HG03175 (cell line): ENCODE measurements around the gene NIPAL1.
A peak's percentile ranks its signal among the peaks of the same experiment; 100 is the strongest.

Experiments
- ATAC-seq: cut with Tn5 transposase; IDR thresholded peaks from one replicate; pipeline ENCODE4 v1.9.1; 2021; ENCODE audit warnings: mild to moderate bottlenecking, moderate library complexity; ENCODE audit not compliant: unreplicated experiment

Gene NIPAL1

DNA sequence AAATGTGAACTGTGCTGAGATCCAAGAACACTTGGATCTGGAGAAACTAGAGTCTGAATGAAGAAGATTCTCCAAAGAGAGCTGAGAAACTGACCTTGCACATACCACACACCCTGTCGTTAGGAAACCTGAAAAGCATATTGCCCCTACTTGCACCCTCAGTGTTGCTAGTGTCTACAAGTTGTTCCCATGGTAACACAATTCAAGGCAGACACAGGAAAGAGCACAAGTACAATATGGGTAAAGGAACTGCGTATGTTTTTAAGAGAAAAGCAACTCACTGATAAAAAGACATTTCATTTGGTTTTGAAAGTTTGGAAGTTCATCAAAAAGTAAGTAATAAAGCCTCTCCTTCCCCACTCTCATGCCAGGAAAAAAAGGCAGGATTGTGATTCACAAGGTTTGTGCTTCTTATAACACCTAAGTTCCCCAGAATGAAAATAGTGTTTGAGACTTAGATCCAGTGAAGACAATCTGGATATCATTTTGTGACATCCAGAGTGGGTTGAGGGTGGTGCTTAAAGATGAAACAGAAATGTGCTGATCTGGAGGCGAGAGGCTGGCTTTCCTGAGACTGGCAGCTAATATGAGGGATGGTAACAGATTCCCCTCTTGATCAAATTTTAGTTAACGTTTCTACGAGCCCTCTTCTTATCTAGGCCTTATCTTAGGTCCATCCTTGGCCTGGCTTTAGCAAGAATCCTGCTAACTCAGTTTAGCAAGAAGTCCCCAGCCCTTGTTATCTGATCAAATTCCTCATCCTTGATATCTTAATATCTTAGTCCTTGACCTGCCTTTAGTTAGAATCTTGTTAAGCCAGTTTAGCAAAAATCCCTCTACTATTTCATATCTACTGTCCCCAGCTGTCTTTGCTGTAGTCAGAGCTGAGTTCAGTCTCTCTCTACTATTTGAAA, 42.3 kb downstream of the NIPAL1 start:
- no peak for ATAC-seq

DNA sequence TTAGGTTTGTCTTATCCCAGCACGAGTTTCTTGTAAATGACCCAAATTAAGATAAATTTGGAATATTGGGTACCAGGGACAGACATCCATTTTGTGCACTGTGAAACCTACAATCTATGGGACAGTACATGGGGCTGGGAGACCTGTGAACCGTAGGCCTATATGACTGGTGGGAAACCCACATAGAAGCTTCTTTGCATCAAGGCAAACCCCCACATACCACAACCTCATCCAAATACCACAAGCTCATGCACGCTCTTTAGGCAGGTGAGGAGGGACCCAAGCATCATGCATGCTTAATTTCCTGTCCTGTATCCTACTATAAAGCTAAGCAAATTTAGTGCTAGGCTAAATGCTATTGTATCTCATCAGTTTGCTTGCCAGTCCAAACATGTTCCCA, 47.8 kb downstream of the NIPAL1 start:
- ATAC-seq = no peak

DNA sequence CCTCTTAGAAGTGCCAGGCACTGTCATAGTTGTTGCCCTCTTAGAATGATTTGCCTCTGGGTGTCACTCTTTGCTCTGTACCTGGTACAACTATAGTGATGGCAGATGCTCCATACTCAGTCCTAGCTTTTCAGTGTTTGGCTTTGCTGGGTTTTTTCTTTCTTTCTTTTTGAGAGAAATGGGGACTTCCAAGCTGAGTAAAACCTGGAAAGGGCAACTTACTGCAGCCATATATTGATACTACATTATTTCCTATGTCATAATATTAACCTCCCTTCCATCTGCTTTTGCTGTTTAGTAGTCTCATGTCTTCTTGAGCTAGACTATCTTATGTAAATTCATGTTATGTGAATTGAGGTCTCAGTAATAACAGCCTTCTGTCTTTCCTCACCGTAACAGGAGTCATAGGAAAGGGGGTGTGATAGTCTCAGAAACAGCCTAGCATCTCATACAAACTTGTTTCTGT, 49.0 kb downstream of the NIPAL1 start:
- ATAC-seq = peak; percentile 52

DNA sequence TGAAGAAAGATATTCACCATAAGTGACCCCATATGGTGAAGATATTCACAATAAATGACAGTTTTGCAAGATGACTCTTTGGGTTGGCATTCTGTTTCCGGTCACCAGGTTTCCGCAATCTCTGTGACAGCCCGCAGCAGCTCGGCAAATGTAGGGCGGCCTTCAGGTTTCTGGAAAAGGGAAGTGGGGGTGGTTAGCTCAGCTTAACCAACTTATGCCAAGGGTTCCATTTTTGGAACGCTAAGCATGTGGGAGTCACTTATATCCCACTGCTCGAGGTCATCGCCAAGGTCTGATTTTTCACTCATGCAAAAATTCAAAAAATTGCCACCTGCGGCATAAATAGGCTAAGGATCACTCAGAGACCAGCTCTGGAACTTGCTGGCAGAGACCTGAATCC, 51.0 kb downstream of the NIPAL1 start:
- ATAC-seq = no peak

DNA sequence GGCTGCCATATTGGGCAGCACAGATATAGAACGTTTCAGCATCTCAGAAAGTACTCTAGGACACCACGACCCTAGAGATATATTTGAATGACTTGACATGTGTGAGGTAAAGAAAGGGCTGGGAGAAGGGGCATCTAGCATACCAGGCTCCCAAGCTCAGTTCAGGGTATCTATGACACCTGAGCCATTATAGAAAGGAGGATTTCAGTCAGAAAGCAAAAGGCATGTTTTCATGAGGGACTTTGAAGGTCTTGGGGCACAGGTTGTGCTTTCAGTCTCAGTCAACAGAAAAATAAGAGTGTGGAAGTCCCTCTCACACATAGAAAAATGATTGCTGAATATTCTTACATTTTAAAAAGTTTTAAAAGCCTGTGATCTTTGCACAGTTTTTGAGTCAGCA, 51.6 kb downstream of the NIPAL1 start:
- ATAC-seq = no peak

DNA sequence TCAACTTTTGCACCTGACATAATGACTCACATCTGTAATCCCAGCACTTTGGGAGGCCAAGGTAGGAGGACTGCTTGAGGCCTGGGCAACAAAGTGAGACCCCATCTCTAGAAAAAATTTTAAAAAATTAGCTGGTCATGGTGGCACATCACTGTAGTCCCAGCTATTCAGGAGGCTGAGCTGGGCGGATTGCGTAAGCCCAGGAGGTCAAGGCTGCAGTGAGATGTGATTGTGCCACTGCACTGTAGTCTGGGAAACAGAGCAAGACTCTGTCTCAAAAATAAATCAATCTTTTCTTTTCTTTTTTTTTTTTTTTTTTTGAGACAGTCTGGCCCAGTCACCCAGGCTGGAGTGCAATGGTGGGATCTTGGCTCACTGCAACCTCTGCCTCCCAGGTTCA, 52.5 kb downstream of the NIPAL1 start:
- ATAC-seq = no peak

DNA sequence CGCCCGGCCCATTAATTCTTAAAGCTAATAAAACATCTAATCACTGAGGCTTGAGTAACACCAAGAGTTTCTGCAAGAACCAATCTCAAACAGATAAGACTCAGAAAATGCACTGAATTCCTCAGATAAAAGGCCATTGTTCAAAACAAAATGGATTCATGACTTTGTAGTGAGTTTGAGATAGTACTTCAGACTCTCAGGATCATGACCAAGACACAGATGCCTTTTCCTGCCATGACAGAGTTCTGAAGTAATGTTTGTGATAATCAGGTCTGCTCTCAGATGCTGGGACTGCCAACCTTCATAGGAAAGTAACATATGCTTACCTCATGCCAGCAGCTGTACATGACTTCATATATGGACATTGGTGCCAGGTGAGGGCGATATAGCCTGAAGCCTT, 54.6 kb downstream of the NIPAL1 start:
- no peak for ATAC-seq

DNA sequence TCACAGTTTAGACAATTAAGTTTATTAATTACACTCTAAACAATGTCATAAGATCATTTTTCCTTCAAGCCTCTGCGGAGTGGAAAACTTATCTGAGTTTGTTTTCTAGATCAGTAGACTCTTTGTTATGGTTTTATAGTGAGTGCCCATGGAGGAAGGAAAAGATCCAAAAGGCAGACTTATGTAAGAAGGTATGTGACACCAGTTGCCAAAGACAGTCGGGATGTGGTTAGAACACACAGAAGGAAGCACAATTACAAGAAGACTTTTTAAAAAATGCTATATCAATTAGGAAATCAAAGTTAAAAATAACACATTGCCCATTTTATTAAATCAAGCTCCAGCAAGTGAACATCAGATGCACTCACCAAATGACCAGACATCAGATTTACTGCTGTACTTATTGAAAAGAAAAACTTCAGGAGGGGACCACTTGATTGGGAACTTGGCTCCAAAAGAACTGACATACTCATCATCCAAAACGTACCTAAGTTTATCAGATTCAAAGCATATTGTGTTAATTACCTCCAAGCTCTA, 57.1 kb downstream of the NIPAL1 start:
- ATAC-seq = no peak

DNA sequence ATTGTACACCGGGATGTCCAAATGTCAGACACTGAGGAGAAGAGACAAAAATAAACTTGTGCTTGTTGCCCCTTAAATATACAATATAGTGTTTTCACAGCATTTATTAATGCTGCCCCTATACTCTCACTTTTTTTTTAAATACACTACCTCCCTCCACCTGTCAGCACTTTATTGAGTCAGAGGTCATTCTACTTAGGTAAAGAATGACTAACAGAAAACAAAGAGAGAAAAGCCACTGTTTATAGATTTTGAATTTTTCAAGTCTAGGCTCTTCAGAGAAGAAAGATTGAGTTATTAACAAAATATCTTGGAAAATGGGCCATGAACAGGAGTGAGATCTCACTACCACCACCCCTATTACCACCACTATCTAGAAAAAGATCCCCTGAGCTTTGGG, 58.1 kb downstream of the NIPAL1 start:
- no peak for ATAC-seq

DNA sequence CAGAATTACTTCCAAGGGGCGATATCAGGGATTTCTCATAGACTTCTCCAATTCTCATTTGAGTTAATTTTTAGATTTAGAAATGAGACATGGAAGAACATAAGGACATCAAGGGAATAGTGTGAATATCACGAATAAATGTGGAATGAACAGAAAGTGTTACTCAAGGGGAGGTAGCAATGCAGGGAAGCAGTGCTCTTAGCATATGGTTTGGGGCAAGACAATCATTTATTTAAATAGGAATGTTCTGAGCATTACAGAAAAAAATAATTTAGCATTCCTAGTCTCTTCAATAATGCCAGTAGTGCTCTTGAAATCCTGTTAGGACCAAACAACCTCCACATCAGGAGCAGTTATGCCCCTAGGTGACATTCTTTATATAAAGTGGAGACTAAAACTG, 61.9 kb downstream of the NIPAL1 start:
- no peak for ATAC-seq

DNA sequence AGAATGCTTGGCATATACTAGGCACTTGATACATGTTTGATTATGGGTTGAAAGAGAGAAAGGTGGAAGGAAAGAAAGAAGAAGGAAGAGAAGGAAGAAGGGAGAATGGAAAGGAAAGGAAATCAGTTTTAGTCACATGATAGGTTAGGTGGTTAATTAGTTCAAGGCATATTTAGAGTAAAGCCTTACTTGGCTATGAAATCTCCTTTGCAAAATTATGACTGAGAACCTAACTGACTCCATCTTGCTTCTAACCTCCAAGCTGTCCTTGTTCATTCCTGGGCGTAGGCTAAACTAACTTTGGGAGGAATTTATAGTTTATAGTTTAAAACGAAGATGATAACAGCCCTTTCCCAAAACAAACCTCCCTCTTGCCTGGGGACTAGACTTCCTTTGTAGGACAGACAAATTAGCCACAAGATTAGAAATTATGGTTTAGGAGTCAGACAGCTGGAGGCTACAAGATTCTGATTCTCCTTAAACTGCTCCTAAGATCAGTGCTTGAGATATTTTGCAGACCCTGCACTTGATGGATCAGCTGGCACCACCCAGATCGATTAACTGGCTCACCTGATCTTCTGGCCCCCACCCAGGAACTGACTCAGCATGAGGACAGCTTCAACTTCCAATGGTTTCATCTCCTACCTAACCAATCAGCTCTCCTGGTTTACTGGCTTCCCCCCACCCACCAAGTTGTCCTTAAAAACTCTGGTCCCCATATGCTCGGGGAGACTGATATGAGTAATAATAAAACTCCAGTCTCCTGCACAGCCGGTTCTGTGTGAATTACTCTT, 62.5 kb downstream of the NIPAL1 start:
- no peak for ATAC-seq

DNA sequence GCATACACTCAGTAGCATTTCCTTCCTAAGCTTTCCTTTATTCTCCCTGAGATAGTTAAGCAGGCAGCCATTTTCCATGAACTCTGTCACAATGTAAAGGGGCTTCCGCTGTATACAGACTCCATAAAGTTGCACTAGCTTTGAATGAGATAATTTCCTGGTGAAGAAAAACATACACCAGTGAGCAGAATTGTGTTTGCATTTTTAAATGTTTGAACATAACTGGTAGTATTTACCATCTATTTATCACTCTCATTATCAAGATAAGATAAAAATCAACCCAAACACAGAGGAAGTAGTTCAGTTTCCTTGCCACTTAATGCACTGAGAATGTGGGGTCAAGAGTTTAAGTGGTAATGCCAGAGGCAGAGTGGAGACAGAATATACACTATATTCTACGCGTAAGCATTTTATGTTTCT, 63.4 kb downstream of the NIPAL1 start:
- no peak for ATAC-seq

DNA sequence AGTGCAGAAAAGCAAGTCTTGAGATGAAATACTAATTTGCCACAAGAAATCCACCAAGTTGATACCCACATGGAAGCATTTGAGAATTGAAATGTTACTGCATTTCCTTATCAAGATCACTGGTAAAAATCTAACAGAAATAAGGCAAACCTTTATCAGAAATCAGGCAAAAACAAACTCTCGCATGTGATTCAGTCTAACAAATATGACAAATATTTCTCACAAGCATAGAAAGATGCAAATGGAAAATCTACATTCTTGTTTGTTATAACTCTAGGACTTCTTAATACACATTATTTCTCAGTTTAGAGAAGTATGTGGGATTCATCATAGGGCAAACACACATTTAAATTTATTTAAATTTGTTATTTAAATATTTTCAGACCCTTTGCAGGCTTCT, 64.6 kb downstream of the NIPAL1 start:
- ATAC-seq = no peak

DNA sequence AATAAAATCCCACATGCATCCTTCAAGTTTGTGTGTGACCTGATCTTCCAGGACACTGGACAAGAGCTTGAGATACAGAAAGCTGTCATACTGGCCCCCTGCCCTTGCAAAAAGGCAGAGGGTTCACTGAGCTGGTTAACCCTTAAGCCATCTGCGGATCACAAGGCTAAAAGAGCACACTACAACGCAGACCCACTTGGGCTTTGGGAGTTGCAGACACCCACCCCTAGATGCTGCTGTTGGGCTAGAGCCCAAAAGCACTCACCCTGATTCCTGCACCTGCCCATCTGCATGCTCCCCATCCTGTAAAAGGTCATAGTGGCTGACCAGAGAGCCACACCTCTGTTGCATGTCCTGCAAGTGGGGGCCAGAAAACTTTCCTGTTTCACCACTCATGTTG, 66.4 kb downstream of the NIPAL1 start:
- no peak for ATAC-seq

DNA sequence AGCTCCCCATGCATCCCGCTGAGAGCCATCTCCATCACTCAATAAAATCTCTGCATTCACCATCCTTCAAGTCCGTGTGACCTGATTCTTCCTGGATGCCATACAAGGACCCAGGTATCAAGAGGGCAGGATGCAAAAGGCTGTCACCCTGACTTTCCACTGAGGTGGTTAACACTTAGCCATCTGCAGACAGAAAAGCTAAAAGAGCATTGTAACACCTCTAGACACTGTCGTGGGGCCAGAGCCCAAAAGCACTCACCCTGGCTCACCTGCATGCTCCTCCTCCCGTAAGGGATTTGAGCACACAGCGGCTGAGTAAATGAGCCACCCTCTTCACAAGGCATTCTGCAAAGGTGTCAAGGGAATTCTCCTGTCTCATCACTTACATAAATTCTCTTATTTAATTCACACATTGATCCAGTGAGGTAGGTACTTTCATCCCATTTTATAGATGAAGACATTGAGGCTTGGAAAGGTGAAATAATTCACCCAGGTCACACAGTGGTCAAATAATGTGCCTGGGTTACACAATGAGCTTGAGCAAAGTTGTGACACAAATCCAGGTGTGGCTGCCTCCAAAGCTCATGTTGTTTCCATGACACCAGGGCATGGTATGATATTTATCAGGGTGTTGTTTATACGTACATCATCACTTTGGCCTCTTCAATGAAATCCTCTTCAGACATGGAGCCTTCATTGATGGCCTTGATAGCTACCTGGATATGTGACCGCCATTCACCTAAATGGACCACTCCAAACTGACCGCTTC, 69.4 kb downstream of the NIPAL1 start:
- ATAC-seq = no peak
